Adrenal gland (tissue), 12 donors: ENCODE data around the gene STARD10. TPM values are rescaled to one million over a fixed set of nuclear protein-coding genes. Genes with fewer than 3 reads are reported as not detected.
A peak's percentile ranks its signal among the peaks of the same experiment; 100 is the strongest.

ENCODE experiments used
- DNase-seq, 7 donors: peaks; one replicate each; pipeline ENCODE4 v3.0.0-alpha.2; 2019 to 2020
- H3K27ac ChIP-seq, 5 donors: fragments of 200-600 bp; sonication (generic) in 4 of 5; 1 replicate in 3 of 5; 2 replicates in 2 of 5; pipeline versions ENCODE4 v1.5.1 to v1.8.0; 2016 to 2020; ENCODE audit warnings: mild to moderate bottlenecking in 1 of 5
- H3K27me3 ChIP-seq: fragments of 200-600 bp; 2 replicates; pipeline ENCODE4 v1.8.0; 2021
- H3K36me3 ChIP-seq, 2 donors: fragments of 200-600 bp; replicated peaks in 1 of 2; 1 replicate in 1 of 2; 2 replicates in 1 of 2; pipeline versions ENCODE4 v1.5.1 to v1.8.0; 2018 to 2022
- H3K4me1 ChIP-seq, 2 donors: fragments of 200-600 bp; replicated peaks in 1 of 2; 1 replicate in 1 of 2; 2 replicates in 1 of 2; pipeline versions ENCODE4 v1.5.1 to v1.8.0; 2018 to 2021
- H3K4me3 ChIP-seq, 4 donors: fragments of 200-600 bp; sonication (generic) in 3 of 4; one replicate each; pipeline ENCODE4 v1.5.1; 2016 to 2018
- H3K9me3 ChIP-seq, 3 donors: fragments of 200-600 bp; sonication (generic) in 1 of 3; replicated peaks in 1 of 3; 1 replicate in 2 of 3; 2 replicates in 1 of 3; pipeline versions ENCODE4 v1.5.1 to v1.8.0; 2016 to 2021
- POLR2A ChIP-seq, 2 donors: fragments of 450-650 bp; IDR thresholded peaks; one replicate each; pipeline ENCODE4 v1.6.1; 2017; ENCODE audit warnings: antibody characterized with exemption in 2 of 2, mild to moderate bottlenecking in 2 of 2, moderate library complexity in 1 of 2
- WGBS, 4 donors: extraction: QIAGEN DNeasy Blood & Tissue Kit in 2 of 4; methylation state at CpG; one replicate each; pipeline versions ENCODE4 v1.1.5 to v1.1.7; 2013 to 2017; 5-methylcytosine and 5-hydroxymethylcytosine counted together
- intact Hi-C, 2 donors: fragments of 100-400 bp; cut with DNase I; formaldehyde crosslinking; loops; one replicate each; pipeline versions ENCODE4 v1.14.1 to v1.15.0; 2022 to 2023
- polyA plus RNA-seq, 3 donors: library from polyadenylated mRNA; stranded (reverse); fragments of 200-250 nt in 2 of 3; fragments of 350-450 nt in 1 of 3; fragmentation: Illumina TruSeq in 1 of 3; extraction: RNeasy Lipid Tissue Mini Kit (QIAGEN cat#74804) in 1 of 3; gene quantifications; one replicate each; pipeline ENCODE4 v1.2.3, GENCODE V29; 2013 to 2014
- total RNA-seq, 9 donors: library from RNA; depleted of rRNA in 4 of 9; stranded (reverse); fragments of >200 nt in 4 of 9; fragments of 120-200 nt in 1 of 9; fragmentation: NEBNext Ultra II Directional in 1 of 9; extraction: Animal tissue kit (Norgen Biotek cat#: 25700) in 1 of 9; gene quantifications; one replicate each; pipeline versions ENCODE4 v1.1.0 to v1.2.4, GENCODE V29; 2013 to 2023
- TF ChIP-seq, protein P1 (sequence below), 6 experiments: fragments of 450-650 bp in 4 of 6; fragments of 200-600 bp in 2 of 6; sonication (generic) in 1 of 6; IDR thresholded peaks; 1 replicate in 5 of 6; 2 replicates in 1 of 6; pipeline versions ENCODE4 v1.5.1 to v1.8.0; 2016 to 2021; ENCODE audit warnings: antibody characterized with exemption in 6 of 6, mild to moderate bottlenecking in 2 of 6, moderate library complexity in 1 of 6
- donor health status: healthy with polysubstance abuse.
- donor health status: Bipolar disorder and iron deficiency.
- donor health status: DM: yes; HTN: yes; CAD: no.
- donor health status: DM: no; HTN: no; CAD: no.
- donor health status: DM: no; HTN: no; CAD: no.
- donor health status: DM: yes; HTN: yes; CAD: no.

STARD10 gene
- total and polyA plus RNA-seq, 12 donors = 190 to 668 (median 350) TPM

DNA sequence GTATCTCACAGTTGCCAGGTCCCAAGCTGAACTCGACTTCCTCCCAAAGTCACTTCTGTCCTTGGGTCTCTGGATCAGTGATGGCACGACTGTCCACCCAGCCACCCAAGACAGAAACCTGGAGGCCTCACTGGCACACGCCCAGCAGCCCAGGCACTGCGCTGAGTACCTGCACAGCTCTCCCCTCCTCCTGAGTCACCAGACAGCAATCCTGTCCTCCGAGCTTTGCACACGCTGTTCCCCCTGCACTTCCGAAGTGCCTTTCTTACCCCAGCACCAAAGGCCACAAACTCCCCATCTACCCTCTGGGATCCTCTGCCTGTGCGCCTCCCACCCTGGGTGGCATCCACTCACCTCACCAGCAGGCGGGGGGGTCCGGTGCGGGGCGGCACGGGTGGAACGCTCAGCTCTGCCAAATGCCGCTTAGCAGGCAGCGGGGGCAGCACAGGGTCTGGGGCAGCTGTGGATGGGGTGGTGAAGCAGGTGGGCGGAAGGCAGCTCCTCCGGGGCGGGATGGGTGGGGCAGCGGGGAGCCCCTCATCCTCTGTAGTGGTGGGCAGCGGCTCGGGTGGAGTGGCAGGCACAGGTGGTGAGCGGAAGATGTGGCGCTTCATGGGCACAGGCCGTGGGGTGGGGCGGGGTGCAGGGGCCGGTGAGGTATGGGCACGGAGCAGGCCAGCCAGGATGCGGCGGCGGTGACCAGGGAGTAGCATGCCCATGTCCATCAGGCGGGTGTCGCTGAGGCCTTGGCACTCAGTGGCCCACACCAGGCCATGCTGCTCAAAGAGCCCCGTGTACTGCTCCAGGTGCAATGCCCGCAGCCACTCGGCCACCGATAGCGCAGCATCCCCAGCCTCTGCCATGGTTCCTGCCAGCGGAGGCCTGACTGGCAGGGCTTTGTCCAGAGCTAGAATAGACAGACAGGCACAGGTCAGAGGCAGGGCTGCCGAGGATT lies 67.3 kb downstream of the STARD10 start:
- no peak for DNase-seq
- TF ChIP-seq, protein P1, sequence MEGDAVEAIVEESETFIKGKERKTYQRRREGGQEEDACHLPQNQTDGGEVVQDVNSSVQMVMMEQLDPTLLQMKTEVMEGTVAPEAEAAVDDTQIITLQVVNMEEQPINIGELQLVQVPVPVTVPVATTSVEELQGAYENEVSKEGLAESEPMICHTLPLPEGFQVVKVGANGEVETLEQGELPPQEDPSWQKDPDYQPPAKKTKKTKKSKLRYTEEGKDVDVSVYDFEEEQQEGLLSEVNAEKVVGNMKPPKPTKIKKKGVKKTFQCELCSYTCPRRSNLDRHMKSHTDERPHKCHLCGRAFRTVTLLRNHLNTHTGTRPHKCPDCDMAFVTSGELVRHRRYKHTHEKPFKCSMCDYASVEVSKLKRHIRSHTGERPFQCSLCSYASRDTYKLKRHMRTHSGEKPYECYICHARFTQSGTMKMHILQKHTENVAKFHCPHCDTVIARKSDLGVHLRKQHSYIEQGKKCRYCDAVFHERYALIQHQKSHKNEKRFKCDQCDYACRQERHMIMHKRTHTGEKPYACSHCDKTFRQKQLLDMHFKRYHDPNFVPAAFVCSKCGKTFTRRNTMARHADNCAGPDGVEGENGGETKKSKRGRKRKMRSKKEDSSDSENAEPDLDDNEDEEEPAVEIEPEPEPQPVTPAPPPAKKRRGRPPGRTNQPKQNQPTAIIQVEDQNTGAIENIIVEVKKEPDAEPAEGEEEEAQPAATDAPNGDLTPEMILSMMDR (IDR thresholded peaks at IDR 0.05) = no peak
- no peak for TF ChIP-seq POLR2A (IDR thresholded peaks at IDR 0.05)
- Histone ChIP-seq H3K27ac (no peak overlapping the region), H3K4me3 (no peak overlapping the region), H3K27me3 (no peaks in the 10 kb centered on the region), H3K36me3 (peaks cover 0 to 2% of the 10 kb centered on the region in 2 donors), H3K9me3 (no peaks in the 10 kb centered on the region), H3K4me1 (peaks cover 26 to 37% of the 10 kb centered on the region in 2 donors)
- 86 to 93% (median 91%) methylated on average over 36 to 40 of the region's 40 CpGs for WGBS, 4 donors
- intact Hi-C loops = loop anchor here (5.0 to 10.0 kb wide), 3 partner anchors 56 to 88 kb away; partner anchors contain the start of gene ATG16L2 (in 1 of the 2)

- TF ChIP-seq, protein P1 (IDR thresholded peaks at IDR 0.05) = no peak
- no peak for TF ChIP-seq POLR2A (IDR thresholded peaks at IDR 0.05)
- Histone ChIP-seq H3K27ac (peak overlapping the region in 2 of 5 donors; percentile 23 to 30), H3K9me3 (no peaks in the 10 kb centered on the region), H3K27me3 (no peaks in the 10 kb centered on the region), H3K4me3 (no peak overlapping the region), H3K36me3 (peaks cover 0 to 2% of the 10 kb centered on the region in 2 donors), H3K4me1 (peaks cover 35 to 45% of the 10 kb centered on the region in 2 donors)
- intact Hi-C loops = loop anchor here (5.0 to 10.0 kb wide), 3 partner anchors 57 to 89 kb away; partner anchors contain the start of gene ATG16L2 (in 1 of the 2)
- no peak for DNase-seq
- 78 to 87% (median 79%) methylated on average over 4 of the region's 4 CpGs for WGBS, 4 donors
These were observed 68.2 kb downstream of the STARD10 start for GRCh38 chr11:72725724-72726028.

DNA sequence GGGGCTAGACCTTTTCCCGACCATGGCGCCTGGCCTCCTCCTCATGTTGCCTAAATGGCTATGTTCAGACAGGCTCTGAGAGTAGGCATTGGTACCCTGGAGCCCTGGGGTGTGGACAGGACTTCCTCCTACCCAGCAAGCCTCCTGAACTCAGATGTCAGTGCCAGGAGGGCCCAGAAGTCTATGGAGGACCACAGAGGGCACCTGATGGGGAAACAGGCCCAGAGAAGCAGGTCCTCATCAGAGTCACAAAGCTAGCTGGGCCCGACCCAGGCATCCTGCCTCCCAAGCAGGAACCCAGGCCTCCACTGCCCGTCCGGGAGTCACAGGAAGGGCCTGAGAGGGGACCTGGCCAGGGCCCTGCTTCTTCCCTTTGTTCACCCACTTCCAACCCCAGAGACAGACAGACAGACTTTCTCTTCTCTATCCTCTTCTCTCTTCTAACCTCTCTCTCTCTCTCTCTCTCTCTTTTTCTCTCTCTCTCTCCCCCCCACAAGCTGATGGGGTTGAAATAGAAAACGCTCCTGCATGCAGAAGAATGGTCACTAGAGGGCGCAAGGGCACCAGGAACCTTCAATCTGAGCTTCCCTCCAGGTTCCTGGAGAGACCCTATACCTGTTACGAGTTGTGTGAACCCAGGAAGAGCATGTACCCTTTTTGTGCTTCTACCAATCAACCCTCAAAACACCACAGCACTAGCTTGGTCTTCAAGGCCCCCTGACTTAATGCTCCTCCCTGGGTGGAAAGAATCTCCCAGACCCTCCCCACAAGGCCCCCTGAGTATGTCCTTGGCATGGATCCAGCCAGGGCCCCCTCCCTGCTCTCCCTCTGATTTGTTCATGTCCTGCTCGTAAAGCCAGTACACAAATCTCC lies 68.8 kb downstream of the STARD10 start:
- Histone ChIP-seq H3K27ac (peak overlapping the region in 3 of 5 donors; percentile 21 to 52 (median 30)), H3K4me3 (no peak overlapping the region), H3K4me1 (peaks cover 41 to 51% of the 10 kb centered on the region in 2 donors), H3K27me3 (no peaks in the 10 kb centered on the region), H3K36me3 (peaks cover 0 to 2% of the 10 kb centered on the region in 2 donors), H3K9me3 (no peaks in the 10 kb centered on the region)
- DNase-seq = peak; percentile 69 to 92 (median 77)
- intact Hi-C loops = loop anchor here (5.0 to 10.0 kb wide), 3 partner anchors 57 to 90 kb away; partner anchors contain the start of gene ATG16L2 (in 1 of the 2)
- TF ChIP-seq POLR2A (IDR thresholded peaks at IDR 0.05) = peak in 1 of 2 donors; percentile 20
- TF ChIP-seq, protein P1 (IDR thresholded peaks at IDR 0.05) = peak; percentile 78 to 99 (median 93)
- 48 to 52% (median 48%) methylated on average over 8 to 9 of the region's 9 CpGs for WGBS, 4 donors
